ENCODE measurements around the gene TMEM138. TPM values are rescaled to one million over a fixed set of nuclear protein-coding genes. Genes with fewer than 3 reads are reported as not detected.

TMEM138 gene
- total RNA-seq, 1 experiment from 2014 or later, result 43.6 TPM

DNA sequence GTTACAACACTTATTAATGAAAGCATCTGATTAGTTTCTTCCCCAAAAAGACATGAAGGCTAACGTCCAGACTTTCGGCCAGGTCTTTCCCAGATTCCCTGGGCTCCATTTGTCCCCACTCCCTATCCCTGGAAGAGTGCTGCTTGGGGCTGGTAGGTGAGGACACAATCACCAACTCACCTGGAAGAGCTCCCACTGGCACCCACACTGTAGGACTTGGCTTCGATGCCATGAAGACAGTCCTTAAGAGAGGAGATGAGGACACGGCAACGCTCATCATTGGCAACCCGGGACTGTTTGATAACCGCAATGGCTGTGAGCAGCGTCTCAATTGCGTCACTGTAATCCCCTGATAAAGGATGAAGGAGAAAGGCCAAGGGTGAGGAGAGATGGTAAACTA lies 49.4 kb downstream of the TMEM138 start:
- H3K14ac ChIP-seq (ENCODE audit: insufficient read depth, low read length), result no peak overlapping the region
- no peak overlapping the region for H2BK15ac ChIP-seq (ENCODE audit: low read depth, low read length)
- H3K56ac ChIP-seq (ENCODE audit: insufficient read length, low read depth, low read length), result no peak overlapping the region
- Mint-ChIP-seq H3K4me3 (no peak overlapping the region), H3K4me1 (no peaks in the 10 kb centered on the region), H3K27ac (peak overlapping the region in 1 of 3 experiments; percentile 5; a peak in 1 of 7 replicates), H3K27me3 (ENCODE audit: low read depth) (no peaks in the 10 kb centered on the region), H3K9me3 (no peaks in the 10 kb centered on the region), H3K36me3 (ENCODE audit: insufficient read depth in 1 of 3, low read depth in 3 of 3) (peaks cover 61 to 97% (median 95%) of the 10 kb centered on the region in 3 experiments)
- H3K23me2 ChIP-seq (ENCODE audit: insufficient read length, low read depth, low read length, poor library complexity, severe bottlenecking), result no peaks in the 10 kb centered on the region
- no peak overlapping the region for H2BK5ac ChIP-seq (ENCODE audit: insufficient read length, low read length)
- H3K23ac ChIP-seq (ENCODE audit: insufficient read length, low read depth, low read length), result no peak overlapping the region
- no peaks in the 10 kb centered on the region for H3K27me3 ChIP-seq (ENCODE audit: insufficient read depth, low read length)
- no peak overlapping the region for H3K4me2 ChIP-seq (ENCODE audit: insufficient read depth, insufficient read length, low read length)
- no peak overlapping the region for H3K9ac ChIP-seq (ENCODE audit: extremely low read depth, insufficient read length, low read length)
- no peak overlapping the region for H2BK20ac ChIP-seq (ENCODE audit: low read depth, low read length, poor library complexity, severe bottlenecking)
- H3K18ac ChIP-seq (ENCODE audit: insufficient read length, low read depth, low read length), result no peak overlapping the region
- TF ChIP-seq, protein P1, sequence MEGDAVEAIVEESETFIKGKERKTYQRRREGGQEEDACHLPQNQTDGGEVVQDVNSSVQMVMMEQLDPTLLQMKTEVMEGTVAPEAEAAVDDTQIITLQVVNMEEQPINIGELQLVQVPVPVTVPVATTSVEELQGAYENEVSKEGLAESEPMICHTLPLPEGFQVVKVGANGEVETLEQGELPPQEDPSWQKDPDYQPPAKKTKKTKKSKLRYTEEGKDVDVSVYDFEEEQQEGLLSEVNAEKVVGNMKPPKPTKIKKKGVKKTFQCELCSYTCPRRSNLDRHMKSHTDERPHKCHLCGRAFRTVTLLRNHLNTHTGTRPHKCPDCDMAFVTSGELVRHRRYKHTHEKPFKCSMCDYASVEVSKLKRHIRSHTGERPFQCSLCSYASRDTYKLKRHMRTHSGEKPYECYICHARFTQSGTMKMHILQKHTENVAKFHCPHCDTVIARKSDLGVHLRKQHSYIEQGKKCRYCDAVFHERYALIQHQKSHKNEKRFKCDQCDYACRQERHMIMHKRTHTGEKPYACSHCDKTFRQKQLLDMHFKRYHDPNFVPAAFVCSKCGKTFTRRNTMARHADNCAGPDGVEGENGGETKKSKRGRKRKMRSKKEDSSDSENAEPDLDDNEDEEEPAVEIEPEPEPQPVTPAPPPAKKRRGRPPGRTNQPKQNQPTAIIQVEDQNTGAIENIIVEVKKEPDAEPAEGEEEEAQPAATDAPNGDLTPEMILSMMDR (conservative IDR thresholded peaks at IDR 0.05), result no peak
- H3K79me1 ChIP-seq (ENCODE audit: insufficient read depth, low read depth, low read length, poor library complexity, severe bottlenecking), result no peaks in the 10 kb centered on the region
- no peak overlapping the region for H4K8ac ChIP-seq (replicated peaks; ENCODE audit: insufficient read length, low read depth, low read length)
- no peak overlapping the region for H3K4ac ChIP-seq (ENCODE audit: low read depth, low read length)
- H2BK12ac ChIP-seq (ENCODE audit: insufficient read length, low read depth, low read length), result no peak overlapping the region
- no peak overlapping the region for H2BK120ac ChIP-seq (ENCODE audit: low read depth, low read length, poor library complexity, severe bottlenecking)
- H3K9me3 ChIP-seq (ENCODE audit: control insufficient read depth, low read depth, low read length), result no peaks in the 10 kb centered on the region
- no peak overlapping the region for H2AFZ ChIP-seq (ENCODE audit: low read length)
- H3K79me2 ChIP-seq (ENCODE audit: insufficient read depth, low read length), result no peaks in the 10 kb centered on the region
- H4K20me1 ChIP-seq (ENCODE audit: control insufficient read depth, insufficient read depth, insufficient read length), result no peaks in the 10 kb centered on the region
- no peak overlapping the region for H3T11ph ChIP-seq (ENCODE audit: low read length)
- no peak overlapping the region for H3K27ac ChIP-seq (ENCODE audit: insufficient read length, low read depth, low read length)
- no peak overlapping the region for H4K91ac ChIP-seq (ENCODE audit: insufficient read length, low read depth, low read length)
- DNase-seq, result no peak
- H3K4me1 ChIP-seq (ENCODE audit: insufficient read depth, low read length), result no peaks in the 10 kb centered on the region
- no peak overlapping the region for H2AK5ac ChIP-seq (ENCODE audit: insufficient read length, low read length)
- no peak overlapping the region for H4K5ac ChIP-seq (ENCODE audit: insufficient read length, low read depth, low read length)
- no CpG with 5 or more reads among the region's 9 CpGs for WGBS (ENCODE audit: extremely low coverage, insufficient read length, low lambda C conversion rate)
